Measurements from ENCODE around the gene GPR161. TPM values are rescaled to one million over a fixed set of nuclear protein-coding genes. Genes with fewer than 3 reads are reported as not detected.

The GPR161 gene
- total RNA-seq, 4 donors from 2014 or later, result 17.4 to 36.9 (median 20.1) TPM

- Histone ChIP-seq H3K4me3 (peak within 1 kb of the TSS; percentile 59 to 66), H3K4me1 (peaks cover 0 to 16% (median 3%) of the 10 kb centered on the region in 3 donors), H3K27ac (peak within 1 kb of the TSS; percentile 83 to 96 (median 89)), H3K27me3 (no peaks in the 10 kb centered on the region), H3K9me3 (no peaks in the 10 kb centered on the region), H3K36me3 (no peaks in the 10 kb centered on the region)
- TF ChIP-seq EP300 (IDR thresholded peaks at IDR 0.05) (no peak), POLR2A (IDR thresholded peaks at IDR 0.05) (peak; percentile 52 to 70), POLR2AphosphoS5 (IDR thresholded peaks at IDR 0.05) (peak; percentile 93), CTCF (IDR thresholded peaks at IDR 0.05) (peak; percentile 52 to 79 (median 76))
- 0 to 2% methylated on average over 9 to 17 of the region's 56 CpGs for WGBS, 2 donors (ENCODE audit: low coverage in 1 of 2)
- peak; percentile 96 for ATAC-seq
Measured at GRCh38 chr1:168178638-168179437, 42.1 kb upstream of the GPR161 start, which contains the start of gene TIPRL. Gene TIPRL (plus strand): TSS chr1:168178962. CDS start chr1:168179078, 116 bp downstream.

GRCh38 chr1:168178227-168178637, 41.5 kb upstream of the GPR161 start:
- no peak for ATAC-seq
- no peak for TF ChIP-seq EP300 (IDR thresholded peaks at IDR 0.05)
- TF ChIP-seq POLR2AphosphoS5 (IDR thresholded peaks at IDR 0.05), result no peak
- TF ChIP-seq POLR2A (IDR thresholded peaks at IDR 0.05), result no peak
- 72 to 90% methylated on average over 4 to 5 of the region's 5 CpGs for WGBS, 2 donors (ENCODE audit: low coverage in 1 of 2)

GRCh38 chr1:168172250-168172915, 35.7 kb upstream of the GPR161 start:
- H3K36me3 ChIP-seq, result no peaks in the 10 kb centered on the region
- H3K4me3 ChIP-seq, result no peak overlapping the region
- H3K27ac ChIP-seq, result no peak overlapping the region
- TF ChIP-seq EP300 (IDR thresholded peaks at IDR 0.05), result no peak
- TF ChIP-seq POLR2A (IDR thresholded peaks at IDR 0.05), result no peak
- no peak for TF ChIP-seq CTCF (IDR thresholded peaks at IDR 0.05)
- no peak for TF ChIP-seq POLR2AphosphoS5 (IDR thresholded peaks at IDR 0.05)
- WGBS, 2 donors (ENCODE audit: low coverage in 1 of 2), result 78 to 91% methylated on average over 3 of the region's 3 CpGs
- H3K9me3 ChIP-seq, result no peaks in the 10 kb centered on the region
- ATAC-seq, result no peak
- H3K27me3 ChIP-seq, result no peaks in the 10 kb centered on the region
- H3K4me1 ChIP-seq, result no peaks in the 10 kb centered on the region

More at GRCh38 chr1:168178227-168178637, 41.5 kb upstream of the GPR161 start:
- peak overlapping the region; percentile 83 to 96 (median 89) for H3K27ac ChIP-seq
- H3K27me3 ChIP-seq, result no peaks in the 10 kb centered on the region
- peaks cover 0 to 16% (median 3%) of the 10 kb centered on the region in 3 donors for H3K4me1 ChIP-seq
- peak overlapping the region; percentile 59 to 66 for H3K4me3 ChIP-seq
- no peaks in the 10 kb centered on the region for H3K36me3 ChIP-seq
- no peaks in the 10 kb centered on the region for H3K9me3 ChIP-seq

- Histone ChIP-seq H3K9me3 (no peaks in the 10 kb centered on the region), H3K27ac (no peak overlapping the region), H3K4me1 (no peaks in the 10 kb centered on the region), H3K36me3 (no peaks in the 10 kb centered on the region), H3K27me3 (no peaks in the 10 kb centered on the region), H3K4me3 (no peak overlapping the region)
- no peak for ATAC-seq
- TF ChIP-seq POLR2A (IDR thresholded peaks at IDR 0.05) (no peak), CTCF (IDR thresholded peaks at IDR 0.05) (no peak), POLR2AphosphoS5 (IDR thresholded peaks at IDR 0.05) (no peak), EP300 (IDR thresholded peaks at IDR 0.05) (no peak)
- WGBS, 2 donors (ENCODE audit: low coverage in 1 of 2), result 86% methylated on average over 3 to 7 of the region's 7 CpGs
Measured at GRCh38 chr1:168170564-168171508, 34.1 kb upstream of the GPR161 start.

All from gastroesophageal sphincter (tissue), 4 donors.